K562 (cell line): ENCODE data around the gene ATP5MC3.

Experiments used
- BRD4 ChIP-seq: fragments of 200-600 bp; sonication (generic); IDR thresholded peaks from 2 replicates; pipeline ENCODE4 v1.6.1; 2017; ENCODE audit warnings: inconsistent platforms
- CTCF ChIP-seq, 3 experiments: IDR thresholded peaks in 2 of 3; conservative IDR thresholded peaks in 1 of 3; 2 replicates each; pipeline ENCODE4 v1.5.1; 2011 to 2012; ENCODE audit warnings: low read length in 3 of 3, mild to moderate bottlenecking in 3 of 3, control low read depth in 2 of 3, improper control_type of control experiment in 1 of 3, inconsistent platforms in 1 of 3, low read depth in 1 of 3, mixed read lengths in 1 of 3, moderate library complexity in 1 of 3; ENCODE audit not compliant: insufficient read depth in 2 of 3
- FOXK1 ChIP-seq: sonication (generic); formaldehyde crosslinking; IDR thresholded peaks from 2 replicates; pipeline ENCODE4 v1.8.0; 2022; ENCODE audit warnings: missing genetic modification reagents, mild to moderate bottlenecking, borderline replicate concordance
- MYBL2 ChIP-seq, 2 experiments: fragments of 450-650 bp in 1 of 2; sonication (generic) in 1 of 2; formaldehyde crosslinking in 1 of 2; IDR thresholded peaks; 2 replicates each; pipeline versions ENCODE4 v1.6.1 to v1.8.1; 2017 to 2022; ENCODE audit warnings: borderline replicate concordance in 1 of 2, inconsistent platforms in 1 of 2, low read depth in 1 of 2, mild to moderate bottlenecking in 1 of 2, missing genetic modification reagents in 1 of 2, moderate library complexity in 1 of 2
- POLR2A ChIP-seq: fragments of 450-650 bp; conservative IDR thresholded peaks from 2 replicates; pipeline ENCODE4 v1.6.1; 2016

DNA sequence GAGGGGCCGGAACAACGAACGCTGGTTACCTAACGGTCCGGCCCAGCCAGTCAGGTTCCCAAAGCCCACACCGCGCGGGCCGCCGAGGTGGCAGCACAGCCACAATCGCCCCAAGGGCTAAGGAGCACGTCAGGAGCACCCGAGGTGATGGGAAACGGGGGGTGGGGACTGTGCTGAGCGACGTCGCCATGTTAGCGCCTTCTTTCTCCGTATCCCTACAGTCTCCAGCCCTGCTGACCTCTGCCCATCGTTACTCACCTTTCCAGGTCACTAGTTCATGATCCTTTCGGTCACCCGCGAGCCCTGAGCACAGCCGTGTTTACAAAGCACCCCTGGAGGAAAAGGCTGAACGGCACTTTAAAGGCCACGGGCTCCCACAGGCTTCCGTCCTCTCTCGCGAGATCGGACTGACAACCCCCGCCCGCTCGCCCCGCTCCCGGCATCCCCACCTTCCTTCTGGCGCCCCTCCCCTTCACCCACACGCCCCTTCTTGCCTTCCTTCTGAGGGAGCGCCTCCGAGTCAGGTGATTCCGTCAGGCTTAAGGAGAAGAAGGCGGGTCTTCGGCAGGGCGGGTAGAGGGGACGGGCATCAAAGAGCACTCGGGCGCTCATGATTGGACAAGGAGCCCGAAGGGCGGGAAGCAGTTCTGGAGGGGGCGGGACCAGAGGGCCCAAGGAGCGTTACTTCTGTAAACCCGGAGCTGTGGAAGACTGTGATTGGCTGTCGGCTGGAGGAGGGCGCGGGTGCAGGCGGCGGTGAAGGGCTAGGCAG is 13.5 kb downstream of the ATP5MC3 start, which contains the start of gene ATF2:
- TF ChIP-seq CTCF (IDR thresholded peaks at IDR 0.05 in 2 of 3, conservative IDR thresholded peaks at IDR 0.05 in 1 of 3; ENCODE audit: insufficient read depth in 2 of 3, low read depth in 1 of 3, low read length in 3 of 3): peak in 1 of 3 experiments; percentile 23; a peak in 2 of 6 replicates
- TF ChIP-seq MYBL2 (IDR thresholded peaks at IDR 0.05; ENCODE audit: low read depth): peak; percentile 95
- TF ChIP-seq MYBL2 (CRISPR knock-in tag; IDR thresholded peaks at IDR 0.05; ENCODE audit: borderline replicate concordance): no peak
- TF ChIP-seq BRD4: no peak; the same call in 1 of the 2 replicates
- TF ChIP-seq POLR2A: peak; percentile 97
- TF ChIP-seq FOXK1 (CRISPR knock-in tag): peak; percentile 96
